GM12801 (cell line): ENCODE data around the gene ANKRD53.

Experiments
- CTCF ChIP-seq: IDR thresholded peaks from one replicate; pipeline ENCODE4 v1.5.1; 2011; ENCODE audit warnings: control low read depth; ENCODE audit not compliant: insufficient read length; ENCODE audit errors: extremely low read depth

The ANKRD53 gene

GRCh38 chr2:70978341-70979179, at the start of gene ANKRD53:
TSS of gene ANKRD53 (plus strand) at chr2:70978630. CDS start at chr2:70978646, 16 bp downstream.
- TF ChIP-seq CTCF = no peak

GRCh38 chr2:70930371-70931329, 47.8 kb upstream of the ANKRD53 start:
- TF ChIP-seq CTCF = no peak

- no peak for TF ChIP-seq CTCF
Measured at GRCh38 chr2:70931376-70932000, 46.9 kb upstream of the ANKRD53 start.

- no peak for TF ChIP-seq CTCF
Measured at GRCh38 chr2:70932631-70933230, 45.7 kb upstream of the ANKRD53 start.

- no peak for TF ChIP-seq CTCF
Measured at GRCh38 chr2:70934981-70935380, 43.4 kb upstream of the ANKRD53 start.

- no peak for TF ChIP-seq CTCF
Measured at GRCh38 chr2:70935468-70936164, 42.8 kb upstream of the ANKRD53 start, which contains the start of gene ATP6V1B1. TSS of gene ATP6V1B1 (plus strand) at chr2:70935900. CDS start at chr2:70935955, 55 bp downstream.
